ENCODE data around the gene AJAP1. TPM values are rescaled to one million over a fixed set of nuclear protein-coding genes. Genes with fewer than 3 reads are reported as not detected.

The AJAP1 gene
- total RNA-seq, 1 donor from 2014 or later: 0.46 TPM

- Mint-ChIP-seq H3K4me3 (ENCODE audit: low read depth) (no peak overlapping the region), H3K4me1 (ENCODE audit: low read depth) (peaks cover 5% of the 10 kb centered on the region), H3K27ac (no peak overlapping the region), H3K36me3 (ENCODE audit: insufficient read depth) (no peaks in the 10 kb centered on the region), H3K27me3 (peaks cover 15% of the 10 kb centered on the region), H3K9me3 (ENCODE audit: low read depth) (no peaks in the 10 kb centered on the region)
- DNase-seq (ENCODE audit: low spot score, unreplicated experiment): no peak
- TF ChIP-seq, protein P1, sequence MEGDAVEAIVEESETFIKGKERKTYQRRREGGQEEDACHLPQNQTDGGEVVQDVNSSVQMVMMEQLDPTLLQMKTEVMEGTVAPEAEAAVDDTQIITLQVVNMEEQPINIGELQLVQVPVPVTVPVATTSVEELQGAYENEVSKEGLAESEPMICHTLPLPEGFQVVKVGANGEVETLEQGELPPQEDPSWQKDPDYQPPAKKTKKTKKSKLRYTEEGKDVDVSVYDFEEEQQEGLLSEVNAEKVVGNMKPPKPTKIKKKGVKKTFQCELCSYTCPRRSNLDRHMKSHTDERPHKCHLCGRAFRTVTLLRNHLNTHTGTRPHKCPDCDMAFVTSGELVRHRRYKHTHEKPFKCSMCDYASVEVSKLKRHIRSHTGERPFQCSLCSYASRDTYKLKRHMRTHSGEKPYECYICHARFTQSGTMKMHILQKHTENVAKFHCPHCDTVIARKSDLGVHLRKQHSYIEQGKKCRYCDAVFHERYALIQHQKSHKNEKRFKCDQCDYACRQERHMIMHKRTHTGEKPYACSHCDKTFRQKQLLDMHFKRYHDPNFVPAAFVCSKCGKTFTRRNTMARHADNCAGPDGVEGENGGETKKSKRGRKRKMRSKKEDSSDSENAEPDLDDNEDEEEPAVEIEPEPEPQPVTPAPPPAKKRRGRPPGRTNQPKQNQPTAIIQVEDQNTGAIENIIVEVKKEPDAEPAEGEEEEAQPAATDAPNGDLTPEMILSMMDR (IDR thresholded peaks at IDR 0.05; ENCODE audit: unreplicated experiment): no peak
Observed at GRCh38 chr1:4773226-4773625, 118.8 kb downstream of the AJAP1 start.

DNA sequence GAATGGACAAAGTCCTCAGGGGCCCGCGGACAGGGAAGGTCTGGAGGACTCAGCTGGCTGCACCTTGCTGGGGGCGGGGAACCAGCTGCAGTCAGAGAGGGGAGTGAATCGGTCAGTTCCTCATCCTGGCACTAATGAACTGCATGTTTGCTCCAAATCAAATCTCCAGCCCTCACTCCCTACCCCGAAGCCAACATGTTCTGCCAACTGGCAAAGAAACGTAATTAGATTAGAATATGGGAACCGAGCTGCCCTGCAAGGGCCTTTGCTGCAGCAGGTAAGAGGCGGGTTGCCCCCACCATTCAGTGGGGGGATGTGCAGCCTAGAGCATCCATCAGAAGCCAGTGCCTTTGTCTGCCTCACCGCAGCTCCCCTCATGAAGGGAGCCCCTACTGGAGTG, 121.1 kb downstream of the AJAP1 start:
- Mint-ChIP-seq H3K27ac (no peak overlapping the region), H3K9me3 (ENCODE audit: low read depth) (no peaks in the 10 kb centered on the region), H3K27me3 (peaks cover 12% of the 10 kb centered on the region), H3K36me3 (ENCODE audit: insufficient read depth) (no peaks in the 10 kb centered on the region), H3K4me1 (ENCODE audit: low read depth) (peaks cover 2% of the 10 kb centered on the region), H3K4me3 (ENCODE audit: low read depth) (no peak overlapping the region)
- TF ChIP-seq, protein P1 (IDR thresholded peaks at IDR 0.05; ENCODE audit: unreplicated experiment): no peak
- DNase-seq (ENCODE audit: low spot score, unreplicated experiment): no peak

- TF ChIP-seq, protein P1 (IDR thresholded peaks at IDR 0.05; ENCODE audit: unreplicated experiment): peak; percentile 29
- Mint-ChIP-seq H3K9me3 (ENCODE audit: low read depth) (no peaks in the 10 kb centered on the region), H3K4me3 (ENCODE audit: low read depth) (no peak overlapping the region), H3K27me3 (peaks cover 8% of the 10 kb centered on the region), H3K4me1 (ENCODE audit: low read depth) (no peaks in the 10 kb centered on the region), H3K36me3 (ENCODE audit: insufficient read depth) (no peaks in the 10 kb centered on the region), H3K27ac (no peak overlapping the region)
- no peak for DNase-seq (ENCODE audit: low spot score, unreplicated experiment)
Observed at GRCh38 chr1:4778056-4778455, 123.6 kb downstream of the AJAP1 start.

DNA sequence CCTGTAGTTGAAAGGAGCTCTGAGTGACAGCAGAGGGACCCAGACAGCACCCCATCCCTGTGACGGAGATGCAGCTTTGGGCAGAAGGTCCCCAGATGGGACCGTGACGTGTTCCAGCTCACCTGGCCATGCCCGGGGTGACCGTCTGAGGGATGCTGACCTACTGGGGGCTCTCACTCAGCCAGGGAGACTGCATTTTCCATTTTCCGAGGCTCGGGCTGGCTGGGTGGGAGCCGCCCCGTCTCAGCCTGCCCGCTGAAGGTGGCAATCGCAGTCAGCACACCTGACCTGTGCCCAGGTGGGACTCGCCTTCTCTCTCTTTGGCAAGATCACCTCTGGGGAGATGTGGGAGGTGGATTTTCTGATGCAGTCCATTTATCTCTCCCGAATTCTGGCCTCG, 127.2 kb downstream of the AJAP1 start:
- no peak for DNase-seq (ENCODE audit: low spot score, unreplicated experiment)
- H3K4me1 Mint-ChIP-seq (ENCODE audit: low read depth): no peaks in the 10 kb centered on the region
- no peaks in the 10 kb centered on the region for H3K36me3 Mint-ChIP-seq (ENCODE audit: insufficient read depth)
- peaks cover 3% of the 10 kb centered on the region for H3K27me3 Mint-ChIP-seq
- no peak overlapping the region for H3K27ac Mint-ChIP-seq
- H3K4me3 Mint-ChIP-seq (ENCODE audit: low read depth): no peak overlapping the region
- H3K9me3 Mint-ChIP-seq (ENCODE audit: low read depth): no peaks in the 10 kb centered on the region
- TF ChIP-seq, protein P1 (IDR thresholded peaks at IDR 0.05; ENCODE audit: unreplicated experiment): no peak

GRCh38 chr1:4784761-4785160, 130.4 kb downstream of the AJAP1 start:
- DNase-seq (ENCODE audit: low spot score, unreplicated experiment): no peak
- no peaks in the 10 kb centered on the region for H3K27me3 Mint-ChIP-seq
- H3K9me3 Mint-ChIP-seq (ENCODE audit: low read depth): no peaks in the 10 kb centered on the region
- no peaks in the 10 kb centered on the region for H3K4me1 Mint-ChIP-seq (ENCODE audit: low read depth)
- H3K36me3 Mint-ChIP-seq (ENCODE audit: insufficient read depth): no peaks in the 10 kb centered on the region
- no peak overlapping the region for H3K4me3 Mint-ChIP-seq (ENCODE audit: low read depth)
- TF ChIP-seq, protein P1 (IDR thresholded peaks at IDR 0.05; ENCODE audit: unreplicated experiment): no peak
- no peak overlapping the region for H3K27ac Mint-ChIP-seq

Measured in progenitor cell of endocrine pancreas (in vitro differentiated cells).